GM12878 (cell line): ENCODE measurements around the gene CNGA4. TPM values are rescaled to one million over a fixed set of nuclear protein-coding genes. Genes with fewer than 3 reads are reported as not detected.
"Not testable (repeated sequence)": the region's sequence is repeated elsewhere in the genome, so short reads cannot be mapped to it uniquely, and the experiment has no call there.

Experiments
- ATAC-seq: fragments of 200-7000 bp; cut with Tn5 transposase; 3 replicates; pipeline ENCODE4 v1.9.1; 2020; ENCODE audit warnings: mild to moderate bottlenecking, moderate library complexity
- BruUV-seq: library from RNA; stranded (reverse); fragments of 400-500 nt; replicated peaks from 2 replicates; lab custom pipeline; 2021; lab: Mats Ljungman, UMichigan
- CTCF ChIA-PET: fragments of 300-600 bp; sonication (Branson Sonifier 250); formaldehyde crosslinking; extraction: SDS; loops from one replicate; lab custom pipeline; 2021; ENCODE audit warnings: inconsistent platforms; lab: Yijun Ruan, JAX
- POLR2A ChIA-PET: fragments of 350-600 bp; formaldehyde crosslinking; extraction: SDS; loops from one replicate; lab custom pipeline; 2021; ENCODE audit warnings: inconsistent platforms; lab: Charles Lee
- RAD21 ChIA-PET: fragments of 300-600 bp; sonication (Branson Sonifier 250); formaldehyde crosslinking; loops from one replicate; lab custom pipeline; 2023; ENCODE audit warnings: antibody characterized with exemption; ENCODE audit not compliant: unreplicated experiment; lab: Charles Lee
- SMC1A ChIA-PET: fragments of 300-600 bp; sonication (Branson Sonifier 250); formaldehyde crosslinking; loops from one replicate; lab custom pipeline; 2023; ENCODE audit not compliant: unreplicated experiment, uncharacterized antibody; lab: Charles Lee
- DNase-seq: peaks from one replicate; pipeline ENCODE4 v3.0.0-alpha.2; 2011; ENCODE audit warnings: low read depth, low spot score
- FAIRE-seq: peaks from 3 replicates; lab custom pipeline; 2011; peaks lifted over from hg19 to GRCh38; lab: Jason Lieb, UNC
- H2AFZ ChIP-seq: 2 replicates; pipeline ENCODE4 v1.6.0; 2011; ENCODE audit warnings: low read depth, low read length, control low read depth; ENCODE audit not compliant: control insufficient read depth
- H3K27ac ChIP-seq: 2 replicates; pipeline ENCODE4 v1.5.1; 2011; ENCODE audit warnings: control low read depth; ENCODE audit not compliant: control insufficient read depth, insufficient read depth
- H3K27me3 ChIP-seq, 2 experiments: replicated peaks in 1 of 2; 2 replicates each; pipeline versions ENCODE4 v1.6.0 to v1.6.1; 2011; ENCODE audit warnings: low read length in 1 of 2; ENCODE audit not compliant: control insufficient read depth in 2 of 2, insufficient read depth in 2 of 2
- H3K36me3 ChIP-seq, 2 experiments: 2 replicates each; pipeline ENCODE4 v1.5.1; 2011; ENCODE audit warnings: low read length in 1 of 2; ENCODE audit not compliant: control insufficient read depth in 2 of 2, insufficient read depth in 2 of 2
- H3K4me1 ChIP-seq: 2 replicates; pipeline ENCODE4 v1.6.1; 2011; ENCODE audit warnings: mild to moderate bottlenecking, low read length, moderate library complexity, mixed read lengths; ENCODE audit not compliant: control insufficient read depth, insufficient read depth
- H3K4me2 ChIP-seq: 2 replicates; pipeline ENCODE4 v1.6.0; 2011; ENCODE audit warnings: control low read depth; ENCODE audit not compliant: control insufficient read depth, insufficient read depth
- H3K4me3 ChIP-seq: fragments of 200-600 bp; sonication (generic); 2 replicates; pipeline ENCODE4 v1.5.1; 2016
- H3K79me2 ChIP-seq: 2 replicates; pipeline ENCODE4 v1.6.0; 2011; ENCODE audit warnings: low read length; ENCODE audit not compliant: control insufficient read depth, insufficient read depth
- H3K9ac ChIP-seq: 2 replicates; pipeline ENCODE4 v1.8.0; 2011; ENCODE audit warnings: low read length, control low read depth, mixed read lengths; ENCODE audit not compliant: control insufficient read depth, insufficient read depth
- H3K9me3 ChIP-seq: replicated peaks from 3 replicates; pipeline ENCODE4 v1.5.1; 2011; ENCODE audit warnings: mild to moderate bottlenecking, low read length; ENCODE audit not compliant: control insufficient read depth, insufficient read depth
- H4K20me1 ChIP-seq: 2 replicates; pipeline ENCODE4 v1.6.0; 2011; ENCODE audit not compliant: control insufficient read depth, insufficient read depth
- MXI1 ChIP-seq: fragments of 150-350 bp; IDR thresholded peaks from 2 replicates; pipeline ENCODE4 v1.6.1; 2011; ENCODE audit warnings: low read depth, mild to moderate bottlenecking, inconsistent platforms, low read length, improper control_type of control experiment
- NKRF ChIP-seq: fragments of 450-650 bp; conservative IDR thresholded peaks from 2 replicates; pipeline ENCODE4 v1.6.1; 2017; ENCODE audit warnings: mild to moderate bottlenecking, moderate library complexity
- RBBP5 ChIP-seq: fragments of 200-600 bp; sonication (generic); conservative IDR thresholded peaks from 2 replicates; pipeline ENCODE4 v1.6.1; 2016
- RCOR1 ChIP-seq: conservative IDR thresholded peaks from 2 replicates; pipeline ENCODE4 v1.6.1; 2012; ENCODE audit warnings: low read depth, low read length, improper control_type of control experiment
- RELB ChIP-seq: fragments of 450-650 bp; IDR thresholded peaks from 2 replicates; pipeline ENCODE4 v1.6.1; 2017; ENCODE audit warnings: low read depth, mild to moderate bottlenecking, moderate library complexity
- TARDBP ChIP-seq: IDR thresholded peaks from 2 replicates; pipeline ENCODE4 v1.6.1; 2016; ENCODE audit warnings: borderline replicate concordance
- ZBTB40 ChIP-seq: fragments of 450-650 bp; IDR thresholded peaks from 2 replicates; pipeline ENCODE4 v1.6.1; 2016; ENCODE audit warnings: mild to moderate bottlenecking, moderate library complexity, borderline replicate concordance
- WGBS: methylation state at CpG from one replicate; pipeline ENCODE4 v1.1.6; 2016; ENCODE audit warnings: low lambda C conversion rate; ENCODE audit not compliant: insufficient replicate concordance, insufficient coverage; ENCODE audit errors: missing lambda C conversion rate; 5-methylcytosine and 5-hydroxymethylcytosine counted together
- in situ Hi-C: fragments of 300-500 bp; cut with MboI; formaldehyde crosslinking; loops from 9 replicates; pipeline ENCODE4 v1.14.3; 2018; ENCODE audit warnings: mixed read lengths
- intact Hi-C: fragments of 100-400 bp; cut with micrococcal nuclease; formaldehyde crosslinking; loops from one replicate; pipeline ENCODE4 v1.14.2; 2022; ENCODE audit not compliant: unreplicated experiment
- polyA plus RNA-seq, 11 experiments: library from polyadenylated mRNA; depleted of rRNA in 4 of 11; unstranded in 6 of 11; stranded (reverse) in 5 of 11; fragments of >200 nt; fragmentation: Nextera tagmentation in 4 of 11; fragmentation: Illumina TruSeq in 1 of 11; extraction: Ambion mirVana in 4 of 11; extraction: Trizol in 1 of 11; gene quantifications; 1 replicate in 1 of 11; 2 replicates in 10 of 11; pipeline versions ENCODE4 v1.2.1 to v1.2.3, GENCODE V29; 2011 to 2016; ENCODE audit warnings: inconsistent platforms in 2 of 11, missing spikeins in 2 of 11, low read depth in 1 of 11
- total RNA-seq, 4 experiments: library from RNA; depleted of rRNA in 3 of 4; stranded (reverse); fragments of >200 nt in 3 of 4; fragmentation: Illumina TruSeq in 1 of 4; extraction: Trizol in 1 of 4; gene quantifications; 2 replicates each; pipeline versions ENCODE4 v1.2.1 to v1.2.3, GENCODE V29; 2013 to 2021

Gene CNGA4
- total and polyA plus RNA-seq, 10 of the 15 experiments (the other 5 are each of a cell fraction or from before 2014, with no cell fraction given), result 0.05 to 0.26 (median 0.07) TPM; not detected in 5

- FAIRE-seq (no peak), DNase-seq (no peak)
- H3K36me3 ChIP-seq, result no peaks in the 10 kb centered on the region
- H3K4me1 ChIP-seq, result no peaks in the 10 kb centered on the region
- H3K27ac ChIP-seq, result no peak overlapping the region
- WGBS, result 2% methylated on average over 4 of the region's 4 CpGs
- RAD21 ChIA-PET, result no interaction called here
- intact Hi-C loops, result no loop called here
- H3K9ac ChIP-seq, result no peak overlapping the region
- H3K27me3 ChIP-seq, result no peaks in the 10 kb centered on the region
- H3K4me2 ChIP-seq, result no peak overlapping the region
- TF ChIP-seq TARDBP (no peak), RCOR1 (no peak), NKRF (no peak), MXI1 (no peak), RBBP5 (no peak), RELB (no peak), ZBTB40 (no peak)
- TF ChIP-seq, all 136 proteins: peak for 0
- ATAC-seq, result no peak
- Histone ChIP-seq H3K79me2 (no peaks in the 10 kb centered on the region), H3K9me3 (no peaks in the 10 kb centered on the region), H4K20me1 (no peaks in the 10 kb centered on the region), H2AFZ (no peak overlapping the region), H3K4me3 (no peak overlapping the region)
- BruUV-seq, result no TSS peak
- ChIA-PET SMC1A (interaction anchor here (1.1 kb wide), 1 partner anchor 12 kb away, joined by 3 read pairs; no protein-coding TSS in a partner anchor), POLR2A (no interaction called here), CTCF (interaction anchor here (0.5 to 1.0 kb wide), 3 partner anchors 9 to 256 kb away, joined by 3 to 6 read pairs (median 3); no protein-coding TSS in a partner anchor)
- in situ Hi-C loops, result no loop called here
Measured at GRCh38 chr11:6273188-6273587, 34.3 kb downstream of the CNGA4 start.

GRCh38 chr11:6280809-6281208 is 41.9 kb downstream of the CNGA4 start:
- CTCF ChIA-PET, result interaction anchor here (2.6 kb wide), 1 partner anchor 73 kb away, joined by 12 read pairs; no protein-coding TSS in a partner anchor
- H3K4me2 ChIP-seq, H3K79me2 ChIP-seq, H3K9me3 ChIP-seq, H3K27me3 ChIP-seq, intact Hi-C loops, H3K36me3 ChIP-seq, SMC1A ChIA-PET, ATAC-seq, H3K9ac ChIP-seq, BruUV-seq, H3K4me1 ChIP-seq, DNase-seq, H2AFZ ChIP-seq, POLR2A ChIA-PET, RAD21 ChIA-PET, H3K27ac ChIP-seq, H4K20me1 ChIP-seq, in situ Hi-C loops, FAIRE-seq, H3K4me3 ChIP-seq: not testable (repeated sequence)
- 29% methylated on average over 7 of the region's 7 CpGs for WGBS
